Breast epithelium (tissue), 3 donors: ENCODE measurements around the gene VASP.

Experiments used
- POLR2A ChIP-seq: fragments of 450-650 bp; IDR thresholded peaks from one replicate; pipeline ENCODE4 v1.6.1; 2016; ENCODE audit warnings: antibody characterized with exemption, mild to moderate bottlenecking, moderate library complexity
- POLR2AphosphoS5 ChIP-seq, 3 donors: sonication (generic); formaldehyde crosslinking; IDR thresholded peaks; one replicate each; pipeline ENCODE4 v1.6.1; 2017; ENCODE audit warnings: antibody characterized with exemption in 3 of 3
- TF ChIP-seq, protein P1 (sequence below), 3 donors: fragments of 450-650 bp; IDR thresholded peaks; one replicate each; pipeline ENCODE4 v1.5.1; 2016 to 2017; ENCODE audit warnings: antibody characterized with exemption in 3 of 3, mild to moderate bottlenecking in 3 of 3, moderate library complexity in 3 of 3

DNA sequence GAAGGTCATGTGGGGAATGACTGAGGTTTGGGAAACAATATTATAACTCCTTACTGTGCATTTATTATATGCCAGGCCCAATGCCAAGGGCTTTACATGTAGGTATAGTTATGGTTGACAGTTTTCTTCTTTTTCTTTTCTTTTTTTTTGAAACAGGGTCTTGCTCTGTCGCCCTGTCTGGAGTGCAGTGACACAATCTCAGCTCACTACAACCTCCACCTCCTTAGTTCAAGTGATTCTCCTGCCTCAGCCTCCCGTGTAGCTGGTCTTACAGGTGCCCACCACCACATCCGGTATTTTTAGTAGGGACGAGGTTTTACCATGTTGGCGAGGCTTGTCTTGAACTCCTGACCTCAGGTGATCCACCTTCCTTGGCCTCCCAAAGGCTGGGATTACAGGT is 24.2 kb upstream of the VASP start:
- TF ChIP-seq POLR2A, result no peak
- TF ChIP-seq, protein P1, sequence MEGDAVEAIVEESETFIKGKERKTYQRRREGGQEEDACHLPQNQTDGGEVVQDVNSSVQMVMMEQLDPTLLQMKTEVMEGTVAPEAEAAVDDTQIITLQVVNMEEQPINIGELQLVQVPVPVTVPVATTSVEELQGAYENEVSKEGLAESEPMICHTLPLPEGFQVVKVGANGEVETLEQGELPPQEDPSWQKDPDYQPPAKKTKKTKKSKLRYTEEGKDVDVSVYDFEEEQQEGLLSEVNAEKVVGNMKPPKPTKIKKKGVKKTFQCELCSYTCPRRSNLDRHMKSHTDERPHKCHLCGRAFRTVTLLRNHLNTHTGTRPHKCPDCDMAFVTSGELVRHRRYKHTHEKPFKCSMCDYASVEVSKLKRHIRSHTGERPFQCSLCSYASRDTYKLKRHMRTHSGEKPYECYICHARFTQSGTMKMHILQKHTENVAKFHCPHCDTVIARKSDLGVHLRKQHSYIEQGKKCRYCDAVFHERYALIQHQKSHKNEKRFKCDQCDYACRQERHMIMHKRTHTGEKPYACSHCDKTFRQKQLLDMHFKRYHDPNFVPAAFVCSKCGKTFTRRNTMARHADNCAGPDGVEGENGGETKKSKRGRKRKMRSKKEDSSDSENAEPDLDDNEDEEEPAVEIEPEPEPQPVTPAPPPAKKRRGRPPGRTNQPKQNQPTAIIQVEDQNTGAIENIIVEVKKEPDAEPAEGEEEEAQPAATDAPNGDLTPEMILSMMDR (IDR thresholded peaks at IDR 0.05), result no peak
- no peak for TF ChIP-seq POLR2AphosphoS5 (IDR thresholded peaks at IDR 0.05)
